Peyer's patch (tissue), 4 donors: ENCODE data around the gene IL1RAPL1.

ENCODE experiments used
- POLR2A ChIP-seq, 2 donors: fragments of 450-650 bp; IDR thresholded peaks; one replicate each; pipeline ENCODE4 v1.5.1; 2017; ENCODE audit warnings: antibody characterized with exemption in 2 of 2, mild to moderate bottlenecking in 2 of 2, moderate library complexity in 2 of 2
- TF ChIP-seq, protein P1 (sequence below), 6 experiments: fragments of 450-650 bp in 4 of 6; fragments of 200-600 bp in 2 of 6; sonication (generic) in 1 of 6; IDR thresholded peaks; one replicate each; pipeline ENCODE4 v1.5.1; 2017 to 2019; ENCODE audit warnings: antibody characterized with exemption in 6 of 6, mild to moderate bottlenecking in 3 of 6, moderate library complexity in 1 of 6

DNA sequence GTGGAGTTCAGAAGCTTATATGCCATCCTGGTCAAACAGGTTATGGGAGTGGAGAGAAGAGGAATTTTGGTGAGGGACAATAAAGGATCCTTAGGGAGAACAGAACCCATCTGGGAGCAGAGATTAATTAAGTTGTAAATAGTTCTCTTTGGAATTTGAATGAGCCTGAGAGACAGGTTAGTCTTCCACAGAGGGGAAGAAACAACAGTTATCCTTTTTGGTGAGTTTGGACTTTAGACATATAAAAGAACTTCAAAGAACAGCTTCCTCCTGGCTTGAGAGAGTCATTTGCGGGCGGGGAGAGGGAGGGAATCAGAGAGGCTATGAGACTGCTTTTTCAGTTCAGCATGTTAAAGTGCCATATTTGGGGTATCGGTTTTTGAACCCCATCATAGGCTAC lies 834.8 kb downstream of the IL1RAPL1 start:
- TF ChIP-seq, protein P1, sequence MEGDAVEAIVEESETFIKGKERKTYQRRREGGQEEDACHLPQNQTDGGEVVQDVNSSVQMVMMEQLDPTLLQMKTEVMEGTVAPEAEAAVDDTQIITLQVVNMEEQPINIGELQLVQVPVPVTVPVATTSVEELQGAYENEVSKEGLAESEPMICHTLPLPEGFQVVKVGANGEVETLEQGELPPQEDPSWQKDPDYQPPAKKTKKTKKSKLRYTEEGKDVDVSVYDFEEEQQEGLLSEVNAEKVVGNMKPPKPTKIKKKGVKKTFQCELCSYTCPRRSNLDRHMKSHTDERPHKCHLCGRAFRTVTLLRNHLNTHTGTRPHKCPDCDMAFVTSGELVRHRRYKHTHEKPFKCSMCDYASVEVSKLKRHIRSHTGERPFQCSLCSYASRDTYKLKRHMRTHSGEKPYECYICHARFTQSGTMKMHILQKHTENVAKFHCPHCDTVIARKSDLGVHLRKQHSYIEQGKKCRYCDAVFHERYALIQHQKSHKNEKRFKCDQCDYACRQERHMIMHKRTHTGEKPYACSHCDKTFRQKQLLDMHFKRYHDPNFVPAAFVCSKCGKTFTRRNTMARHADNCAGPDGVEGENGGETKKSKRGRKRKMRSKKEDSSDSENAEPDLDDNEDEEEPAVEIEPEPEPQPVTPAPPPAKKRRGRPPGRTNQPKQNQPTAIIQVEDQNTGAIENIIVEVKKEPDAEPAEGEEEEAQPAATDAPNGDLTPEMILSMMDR (IDR thresholded peaks at IDR 0.05), result no peak
- no peak for TF ChIP-seq POLR2A (IDR thresholded peaks at IDR 0.05)
